GM12873 (cell line): Measurements from ENCODE around the gene FST.

Experiments used
- TF ChIP-seq, protein P1 (sequence below): IDR thresholded peaks from 2 replicates; pipeline ENCODE4 v1.5.1; 2012; ENCODE audit warnings: low read depth, mild to moderate bottlenecking, moderate library complexity, low read length, control low read depth; ENCODE audit not compliant: insufficient read depth; ENCODE audit errors: missing control alignments

FST gene

DNA sequence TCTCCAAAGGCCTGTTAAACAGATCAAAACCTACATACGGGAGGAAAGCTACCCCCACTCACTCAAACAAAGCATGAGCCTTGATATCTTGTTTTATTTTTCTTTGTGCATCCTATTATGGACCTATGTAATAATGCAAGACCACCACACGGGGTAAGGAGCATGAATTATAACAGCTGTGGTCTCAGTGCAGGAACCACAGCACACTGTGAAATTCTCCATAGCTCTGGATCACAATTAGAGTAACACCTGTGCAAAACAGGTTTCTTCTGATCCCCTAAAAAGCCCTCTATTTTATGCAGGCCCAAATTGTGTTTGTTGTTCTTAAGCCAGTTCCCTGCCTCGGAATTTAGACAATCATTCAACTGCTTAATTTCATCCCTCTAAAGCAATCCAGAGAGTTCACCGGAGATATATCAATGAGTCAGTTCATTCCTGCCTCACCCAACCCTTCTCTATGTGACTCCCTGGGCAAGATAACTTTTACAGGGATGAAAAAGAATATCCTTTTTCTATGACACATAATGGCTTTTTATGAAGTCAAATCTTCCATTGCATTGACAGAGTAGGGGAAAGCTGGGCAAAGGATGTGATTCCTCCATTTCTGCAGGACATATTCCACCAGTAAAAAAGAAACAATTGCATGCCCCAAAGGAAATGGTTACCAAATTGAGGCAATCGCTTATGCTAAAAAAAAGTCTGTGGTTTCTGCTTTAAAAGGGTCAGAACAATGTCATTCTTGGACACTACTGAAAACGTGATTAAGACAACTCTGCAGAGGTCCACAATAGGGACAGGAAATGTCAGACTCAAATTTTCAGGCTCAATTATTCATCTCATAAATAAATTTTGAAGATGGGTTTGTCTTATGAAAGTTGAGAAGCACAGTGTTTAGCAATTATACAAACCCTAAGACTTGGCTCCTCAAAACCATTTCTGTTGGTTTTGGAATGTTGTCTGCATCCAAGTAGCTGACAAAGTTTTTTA, 41.6 kb upstream of the FST start:
- TF ChIP-seq, protein P1, sequence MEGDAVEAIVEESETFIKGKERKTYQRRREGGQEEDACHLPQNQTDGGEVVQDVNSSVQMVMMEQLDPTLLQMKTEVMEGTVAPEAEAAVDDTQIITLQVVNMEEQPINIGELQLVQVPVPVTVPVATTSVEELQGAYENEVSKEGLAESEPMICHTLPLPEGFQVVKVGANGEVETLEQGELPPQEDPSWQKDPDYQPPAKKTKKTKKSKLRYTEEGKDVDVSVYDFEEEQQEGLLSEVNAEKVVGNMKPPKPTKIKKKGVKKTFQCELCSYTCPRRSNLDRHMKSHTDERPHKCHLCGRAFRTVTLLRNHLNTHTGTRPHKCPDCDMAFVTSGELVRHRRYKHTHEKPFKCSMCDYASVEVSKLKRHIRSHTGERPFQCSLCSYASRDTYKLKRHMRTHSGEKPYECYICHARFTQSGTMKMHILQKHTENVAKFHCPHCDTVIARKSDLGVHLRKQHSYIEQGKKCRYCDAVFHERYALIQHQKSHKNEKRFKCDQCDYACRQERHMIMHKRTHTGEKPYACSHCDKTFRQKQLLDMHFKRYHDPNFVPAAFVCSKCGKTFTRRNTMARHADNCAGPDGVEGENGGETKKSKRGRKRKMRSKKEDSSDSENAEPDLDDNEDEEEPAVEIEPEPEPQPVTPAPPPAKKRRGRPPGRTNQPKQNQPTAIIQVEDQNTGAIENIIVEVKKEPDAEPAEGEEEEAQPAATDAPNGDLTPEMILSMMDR: no peak

DNA sequence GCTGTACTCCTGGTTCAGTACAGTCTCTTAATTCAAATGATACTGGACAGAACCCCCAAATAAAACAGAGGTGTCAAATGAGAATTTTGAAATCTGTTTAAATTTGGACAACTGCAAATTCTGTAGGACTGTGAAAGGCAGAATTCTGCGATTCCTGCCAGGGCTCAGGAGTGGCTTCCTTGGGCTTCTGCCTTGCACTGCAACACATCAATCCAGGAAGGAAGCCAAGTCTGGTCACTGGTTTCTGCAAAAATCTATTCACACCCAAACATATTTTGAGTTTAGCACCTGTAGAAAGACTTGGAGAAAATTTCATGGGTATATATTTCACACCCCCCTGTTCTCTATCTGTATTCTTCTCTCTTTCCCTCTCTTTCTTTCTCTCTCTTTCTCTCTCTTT, 37.5 kb upstream of the FST start:
- TF ChIP-seq, protein P1: no peak

DNA sequence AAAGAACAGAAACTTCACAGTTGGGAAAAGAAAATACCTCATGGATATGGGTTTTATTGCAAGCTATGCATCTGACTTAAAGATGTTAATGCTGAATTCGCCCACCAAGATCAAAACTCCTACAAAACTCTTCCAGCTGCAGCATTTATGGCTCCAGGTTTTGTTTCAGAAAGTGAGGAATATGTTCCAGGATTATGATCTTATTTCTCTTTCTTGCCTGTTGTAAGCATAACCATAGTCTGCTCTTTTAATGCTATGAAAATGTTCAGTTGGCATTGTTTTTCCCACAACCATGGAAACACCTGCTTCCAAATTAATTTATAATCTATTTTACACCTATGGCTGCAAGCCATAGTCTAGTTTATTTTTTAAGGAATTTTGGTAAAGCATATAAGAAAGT, 34.9 kb upstream of the FST start:
- TF ChIP-seq, protein P1: no peak

DNA sequence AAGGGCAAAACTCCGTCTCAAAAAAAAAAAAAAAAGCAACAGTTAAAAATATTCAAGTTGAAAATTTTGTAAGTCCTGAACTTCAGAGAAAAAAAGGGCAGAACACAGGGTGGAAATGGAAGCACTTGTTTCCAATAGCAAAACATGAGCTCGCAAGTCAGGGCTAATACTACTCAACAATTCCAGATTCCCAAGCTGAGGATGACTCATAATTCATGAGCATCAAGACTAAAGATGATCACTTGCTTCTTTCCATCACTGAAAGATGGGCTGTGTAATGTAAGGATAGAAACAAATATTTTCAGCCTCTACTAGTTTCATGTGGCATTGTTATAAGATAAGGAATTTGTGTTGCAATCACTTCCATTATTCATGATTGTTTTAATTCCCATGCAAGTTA, 33.5 kb upstream of the FST start:
- TF ChIP-seq, protein P1: no peak

DNA sequence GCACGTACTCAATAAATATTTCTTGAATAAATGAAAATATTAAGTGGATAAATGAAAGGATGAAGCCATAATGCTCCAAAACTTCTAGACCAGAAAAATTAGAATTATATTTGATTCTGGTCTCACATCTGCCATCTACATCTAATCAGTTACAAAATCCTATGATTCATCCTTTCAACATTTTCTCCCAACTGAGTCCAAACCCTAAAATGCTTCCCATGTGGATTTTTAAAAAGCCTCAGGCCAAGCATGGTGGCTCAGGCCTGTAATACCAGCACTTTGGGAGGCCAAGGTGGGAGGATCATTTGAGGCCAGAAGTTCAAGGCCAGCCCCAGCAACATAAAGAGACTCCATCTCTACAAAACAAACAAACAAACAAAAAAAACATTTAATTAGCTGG, 31.6 kb upstream of the FST start:
- TF ChIP-seq, protein P1: no peak

DNA sequence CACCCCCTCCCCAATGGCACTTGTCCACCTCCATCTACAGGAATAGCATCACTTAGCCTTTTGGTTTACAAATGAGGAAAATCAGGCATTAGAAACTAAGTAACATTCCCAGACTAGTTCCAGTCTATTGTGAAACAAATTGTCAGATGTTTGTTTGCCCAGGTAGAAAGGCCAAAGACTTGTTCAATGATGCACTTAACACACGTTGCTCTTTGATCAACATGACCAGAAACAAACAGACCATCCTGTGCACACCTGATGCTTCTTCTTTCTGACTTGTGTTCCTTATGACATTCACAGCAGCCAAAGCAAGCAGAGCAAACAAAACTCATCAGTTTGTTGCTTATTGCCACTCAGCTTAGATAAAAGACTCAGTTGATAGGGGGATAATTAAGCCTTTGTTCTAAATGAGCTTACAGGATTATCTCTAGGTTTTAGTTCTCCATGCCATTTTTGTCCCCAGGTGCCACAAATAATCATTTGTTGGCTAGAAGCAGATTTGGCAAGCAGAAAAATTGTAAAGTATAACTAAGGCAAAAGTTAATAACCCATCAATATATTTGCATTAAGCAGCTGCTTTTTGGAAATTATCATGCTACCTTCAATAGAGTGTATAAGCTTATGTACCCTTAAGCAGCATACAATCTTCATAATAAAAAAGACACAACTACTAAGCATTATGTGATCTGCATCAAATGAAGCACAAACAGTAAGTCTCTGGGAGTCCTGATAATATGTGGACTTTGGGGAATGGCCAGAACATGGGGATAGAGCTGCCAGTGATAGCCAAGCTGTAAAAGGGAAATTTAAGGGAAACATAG, 26.3 kb upstream of the FST start:
- TF ChIP-seq, protein P1: no peak

DNA sequence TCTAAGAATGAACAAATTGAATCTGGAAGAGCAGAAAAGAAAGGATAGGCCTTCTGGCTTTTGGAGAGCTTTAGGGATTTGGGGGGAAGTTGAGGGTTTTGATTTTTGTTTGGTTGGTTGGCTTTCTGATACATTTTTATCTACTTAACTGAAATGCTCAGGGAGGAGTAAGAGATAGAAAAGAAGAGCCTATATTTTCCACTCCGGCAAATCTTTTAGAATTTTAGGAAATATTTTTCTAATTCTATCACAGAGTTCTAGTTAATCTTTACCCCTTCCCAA, 25.8 kb upstream of the FST start:
- TF ChIP-seq, protein P1: no peak
